IMR-90 (cell line): ENCODE measurements around the gene STOX2.

Experiments
- BHLHE40 ChIP-seq: fragments of 150-350 bp; IDR thresholded peaks from 2 replicates; pipeline ENCODE4 v1.6.1; 2016; ENCODE audit warnings: mild to moderate bottlenecking, low read depth, low read length
- CEBPB ChIP-seq: IDR thresholded peaks from 2 replicates; pipeline ENCODE4 v1.6.1; 2012; ENCODE audit warnings: low read depth, low read length, improper control_type of control experiment
- CHD1 ChIP-seq: IDR thresholded peaks from 2 replicates; pipeline ENCODE4 v1.6.1; 2012; ENCODE audit warnings: low read depth, low read length, improper control_type of control experiment
- MAZ ChIP-seq: IDR thresholded peaks from 2 replicates; pipeline ENCODE4 v1.6.1; 2012; ENCODE audit warnings: low read depth, mild to moderate bottlenecking, low read length, improper control_type of control experiment, moderate library complexity, borderline replicate concordance
- POLR2A ChIP-seq: IDR thresholded peaks from 2 replicates; pipeline ENCODE4 v1.6.1; 2012; ENCODE audit warnings: mild to moderate bottlenecking, low read depth, low read length
- RAD21 ChIP-seq: IDR thresholded peaks from 2 replicates; pipeline ENCODE4 v1.6.1; 2012; ENCODE audit warnings: low read length, improper control_type of control experiment
- RFX5 ChIP-seq: IDR thresholded peaks from 2 replicates; pipeline ENCODE4 v1.8.0; 2012; ENCODE audit warnings: low read depth, mild to moderate bottlenecking, low read length, moderate library complexity
- SMC3 ChIP-seq: fragments of 150-350 bp; IDR thresholded peaks from 2 replicates; pipeline ENCODE4 v1.6.1; 2016; ENCODE audit warnings: low read depth, mild to moderate bottlenecking, antibody characterized with exemption, low read length, moderate library complexity
- USF2 ChIP-seq: fragments of 150-350 bp; IDR thresholded peaks from 2 replicates; pipeline ENCODE4 v1.6.1; 2017; ENCODE audit warnings: mild to moderate bottlenecking, antibody characterized with exemption, low read length, low read depth
- TF ChIP-seq, protein P1 (sequence below): conservative IDR thresholded peaks from 2 replicates; pipeline ENCODE4 v1.5.1; 2012; ENCODE audit warnings: mild to moderate bottlenecking, low read depth, low read length, improper control_type of control experiment

- no peak for TF ChIP-seq CHD1
- TF ChIP-seq RFX5: no peak
- TF ChIP-seq, protein P1, sequence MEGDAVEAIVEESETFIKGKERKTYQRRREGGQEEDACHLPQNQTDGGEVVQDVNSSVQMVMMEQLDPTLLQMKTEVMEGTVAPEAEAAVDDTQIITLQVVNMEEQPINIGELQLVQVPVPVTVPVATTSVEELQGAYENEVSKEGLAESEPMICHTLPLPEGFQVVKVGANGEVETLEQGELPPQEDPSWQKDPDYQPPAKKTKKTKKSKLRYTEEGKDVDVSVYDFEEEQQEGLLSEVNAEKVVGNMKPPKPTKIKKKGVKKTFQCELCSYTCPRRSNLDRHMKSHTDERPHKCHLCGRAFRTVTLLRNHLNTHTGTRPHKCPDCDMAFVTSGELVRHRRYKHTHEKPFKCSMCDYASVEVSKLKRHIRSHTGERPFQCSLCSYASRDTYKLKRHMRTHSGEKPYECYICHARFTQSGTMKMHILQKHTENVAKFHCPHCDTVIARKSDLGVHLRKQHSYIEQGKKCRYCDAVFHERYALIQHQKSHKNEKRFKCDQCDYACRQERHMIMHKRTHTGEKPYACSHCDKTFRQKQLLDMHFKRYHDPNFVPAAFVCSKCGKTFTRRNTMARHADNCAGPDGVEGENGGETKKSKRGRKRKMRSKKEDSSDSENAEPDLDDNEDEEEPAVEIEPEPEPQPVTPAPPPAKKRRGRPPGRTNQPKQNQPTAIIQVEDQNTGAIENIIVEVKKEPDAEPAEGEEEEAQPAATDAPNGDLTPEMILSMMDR: no peak
- TF ChIP-seq POLR2A: no peak
- TF ChIP-seq SMC3: no peak
- TF ChIP-seq RAD21: no peak
- no peak for TF ChIP-seq BHLHE40
- TF ChIP-seq USF2: no peak
- no peak for TF ChIP-seq MAZ
- TF ChIP-seq CEBPB: no peak
Observed at GRCh38 chr4:184058026-184058425, 152.9 kb downstream of the STOX2 start.
